HS-5 (cell line): ENCODE measurements around the gene OGFRL1.

Experiments used
- DNase-seq: peaks from one replicate; pipeline ENCODE4 v3.0.0-alpha.2; 2012; ENCODE audit warnings: low read depth

Gene OGFRL1

DNA sequence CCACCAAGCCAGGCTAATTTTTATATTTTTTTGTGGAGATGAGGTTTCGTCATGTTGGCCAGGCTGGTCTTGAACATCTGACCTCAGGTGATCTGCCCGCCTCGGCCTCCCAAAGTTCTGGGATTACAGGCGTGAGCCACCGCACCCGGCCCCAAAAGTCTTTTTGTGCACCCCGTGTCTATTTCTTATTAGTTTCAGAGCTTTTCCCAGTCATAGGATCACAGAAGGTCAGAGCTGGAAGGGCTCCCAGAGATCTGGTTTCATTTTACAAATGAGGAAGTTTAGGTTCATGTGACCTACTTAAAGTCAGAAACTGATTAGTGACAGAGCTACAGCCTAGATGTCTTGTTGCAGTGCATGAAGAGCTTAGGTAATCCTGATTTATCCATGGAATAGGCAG is 1.6 kb upstream of the OGFRL1 start:
- DNase-seq = no peak

DNA sequence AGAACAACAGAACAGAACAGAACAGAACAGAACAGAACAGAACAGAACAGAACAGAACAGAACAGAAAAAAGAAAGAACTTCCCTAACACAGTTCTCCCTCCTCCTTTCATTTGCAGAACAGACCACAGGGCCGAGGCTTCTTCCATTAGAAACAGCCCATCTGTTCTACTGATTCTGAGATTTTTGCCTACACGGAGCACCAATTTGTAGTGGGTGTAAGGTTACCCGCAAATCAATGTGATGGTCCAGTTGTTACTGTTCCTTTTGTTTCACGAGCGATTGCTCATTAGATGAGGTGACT is 734 bp upstream of the OGFRL1 start:
- DNase-seq = no peak

- no peak for DNase-seq
These were observed 609 bp downstream of the OGFRL1 start for GRCh38 chr6:71289039-71289801.

DNA sequence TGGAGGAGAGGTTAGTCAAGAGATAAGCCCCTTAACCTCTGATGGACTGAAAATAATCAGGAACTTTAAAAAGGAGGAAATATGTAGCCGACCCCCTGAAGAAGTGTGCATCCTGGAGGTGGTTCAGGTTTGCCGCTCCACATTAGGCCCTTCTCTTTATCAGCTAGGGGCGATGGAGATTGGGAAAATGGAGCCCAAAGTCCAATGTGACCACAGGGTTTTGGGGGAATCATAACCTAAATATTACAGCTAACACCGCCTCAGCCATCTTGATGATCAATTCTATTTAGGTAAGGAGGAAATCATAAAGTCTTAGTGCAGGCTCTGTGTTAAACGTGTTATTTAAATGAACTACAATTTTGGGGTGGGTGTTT is 1.2 kb downstream of the OGFRL1 start:
- DNase-seq = no peak

DNA sequence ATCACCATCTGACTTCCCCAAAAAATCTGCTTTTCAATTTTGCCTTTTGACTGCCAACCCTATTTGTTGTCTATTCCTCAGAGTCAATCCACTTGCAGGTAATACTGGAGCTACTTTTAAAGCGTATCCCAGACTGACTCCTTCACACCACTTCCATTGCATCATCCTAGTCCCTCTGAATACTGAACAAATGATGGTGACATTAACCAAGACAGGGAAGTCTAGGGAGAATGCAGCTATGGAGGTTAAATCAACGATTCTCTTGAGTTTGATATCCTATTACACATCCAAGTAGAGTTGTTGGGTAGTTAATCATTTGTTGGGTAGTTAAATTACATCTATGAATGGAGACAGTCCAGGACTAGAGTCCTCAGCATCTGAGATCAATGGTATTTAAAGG is 2.0 kb downstream of the OGFRL1 start:
- DNase-seq = no peak

- no peak for DNase-seq
These were observed 3.4 kb downstream of the OGFRL1 start for GRCh38 chr6:71292001-71292400.

DNA sequence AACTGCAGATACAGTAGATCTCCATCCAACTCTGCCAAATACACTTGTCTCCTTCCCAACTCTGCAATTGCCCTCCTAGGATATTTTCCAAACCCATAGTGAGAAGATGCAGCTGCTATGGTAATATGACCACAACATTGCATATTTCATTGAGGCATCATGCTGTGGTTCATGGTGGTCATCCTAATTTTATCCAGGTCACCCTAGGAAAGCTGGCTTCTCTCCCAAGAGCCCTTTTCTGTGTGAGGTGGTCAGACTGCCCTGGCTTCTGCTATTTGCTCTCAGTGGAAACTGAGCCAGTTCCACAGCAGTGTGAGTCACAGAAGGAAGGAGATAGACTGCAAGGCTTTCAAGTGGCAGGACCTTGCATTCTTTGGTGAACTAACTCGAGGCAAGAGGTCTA is 5.5 kb downstream of the OGFRL1 start:
- DNase-seq = peak; percentile 88

- DNase-seq = no peak
These were observed 9.8 kb downstream of the OGFRL1 start for GRCh38 chr6:71298459-71298858.

DNA sequence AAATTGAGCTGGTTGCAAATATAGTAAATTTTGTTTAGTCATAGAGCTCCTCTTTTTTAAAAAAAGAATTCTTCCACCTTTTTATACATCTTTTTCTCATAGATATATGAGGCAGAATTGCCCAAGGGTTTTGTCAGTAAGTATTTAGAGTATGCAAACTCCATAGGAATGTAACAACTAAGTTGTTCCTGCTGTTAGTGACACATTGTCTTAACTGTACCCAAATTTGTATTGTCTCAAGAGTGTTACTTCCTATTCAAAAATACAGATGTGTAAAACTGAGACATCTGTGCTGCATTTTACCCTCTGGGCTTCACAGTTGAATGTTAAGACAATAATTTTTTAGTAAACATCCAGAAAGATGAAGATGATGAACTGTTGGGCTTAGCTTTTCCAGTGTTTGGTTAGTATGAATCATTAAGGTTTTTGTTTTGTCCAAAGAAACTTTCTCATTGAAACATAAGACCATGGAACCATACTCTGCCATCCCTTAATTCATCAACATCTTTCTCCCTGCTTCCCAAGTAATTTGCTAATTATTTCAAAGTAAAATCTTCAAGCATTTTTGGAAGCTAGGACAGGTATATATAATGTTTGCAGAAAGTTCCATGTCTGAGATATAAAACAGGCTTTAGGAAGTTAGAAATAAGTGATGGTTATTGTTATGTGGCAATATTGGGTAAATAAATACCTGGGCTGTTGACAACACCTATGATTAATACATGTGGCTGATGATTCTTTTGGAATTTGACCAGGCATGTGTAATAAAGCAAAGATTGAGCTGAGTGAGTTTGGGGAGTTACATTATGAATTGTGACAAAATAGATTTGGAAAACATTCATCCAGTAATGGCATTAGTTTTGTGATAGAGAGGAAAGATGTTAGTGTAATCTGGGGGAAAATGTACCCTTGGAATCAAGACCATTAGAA is 11.2 kb downstream of the OGFRL1 start:
- DNase-seq = no peak

GRCh38 chr6:71300561-71301168 is 12.1 kb downstream of the OGFRL1 start:
- no peak for DNase-seq

DNA sequence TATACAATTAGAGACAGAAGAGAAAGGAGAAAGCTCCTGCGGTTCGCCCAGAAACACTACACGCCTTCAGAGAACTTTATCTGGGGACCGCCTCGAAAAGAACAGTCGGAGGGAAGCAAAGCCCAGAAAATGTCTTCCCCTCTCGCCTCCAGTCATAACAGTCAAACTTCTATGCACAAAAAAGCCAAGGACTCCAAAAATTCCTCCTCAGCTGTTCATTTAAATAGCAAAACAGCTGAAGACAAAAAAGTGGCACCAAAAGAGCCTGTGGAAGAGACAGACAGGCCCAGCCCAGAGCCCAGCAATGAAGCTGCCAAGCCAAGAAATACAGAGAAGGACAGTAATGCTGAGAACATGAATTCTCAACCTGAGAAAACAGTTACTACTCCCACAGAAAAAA is 12.9 kb downstream of the OGFRL1 start:
- DNase-seq = no peak

GRCh38 chr6:71309656-71310055 is 21.0 kb downstream of the OGFRL1 start:
- DNase-seq = no peak

DNA sequence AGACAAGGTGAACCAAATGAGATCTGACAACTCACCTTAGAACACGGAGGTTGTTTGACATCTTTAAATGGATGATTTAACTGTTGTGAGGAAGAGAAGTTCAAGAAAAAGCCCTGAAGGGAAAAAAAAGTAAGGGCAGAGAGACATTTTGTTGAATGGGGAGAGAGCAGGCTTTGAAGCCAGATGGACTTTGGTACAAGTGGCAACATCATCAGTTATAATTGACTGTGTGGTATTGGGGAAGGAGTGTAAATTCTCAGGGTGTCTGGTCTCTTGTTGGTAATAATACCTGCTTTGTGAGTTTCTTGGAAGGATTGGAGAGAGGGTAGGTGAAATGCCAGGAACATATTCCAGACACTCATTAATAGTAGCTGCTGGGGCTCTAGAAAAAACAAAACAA is 21.6 kb downstream of the OGFRL1 start:
- no peak for DNase-seq

- no peak for DNase-seq
These were observed 23.5 kb downstream of the OGFRL1 start for GRCh38 chr6:71312089-71312488.

- no peak for DNase-seq
These were observed 28.8 kb downstream of the OGFRL1 start for GRCh38 chr6:71317441-71317840.

- no peak for DNase-seq
These were observed 31.4 kb downstream of the OGFRL1 start for GRCh38 chr6:71320041-71320440.

DNA sequence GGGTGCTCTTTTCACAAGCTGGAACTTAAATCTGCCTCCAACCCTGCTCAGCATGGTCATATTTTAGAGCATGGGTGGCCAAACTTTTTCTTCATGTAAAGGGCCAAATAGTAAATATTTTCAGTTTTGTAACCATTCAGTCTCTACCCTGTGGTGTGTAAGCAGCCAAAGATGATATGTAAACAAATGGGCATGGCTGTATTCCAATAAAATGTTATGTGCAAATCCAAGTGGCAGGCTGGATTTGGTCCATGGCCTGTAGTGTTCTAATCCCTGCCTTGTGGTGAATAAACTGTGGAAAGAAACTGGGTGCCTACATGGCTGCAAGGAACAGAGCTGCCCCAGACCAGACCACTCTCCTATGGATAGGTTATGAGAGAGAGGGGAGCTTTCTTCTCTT is 32.7 kb downstream of the OGFRL1 start:
- no peak for DNase-seq

DNA sequence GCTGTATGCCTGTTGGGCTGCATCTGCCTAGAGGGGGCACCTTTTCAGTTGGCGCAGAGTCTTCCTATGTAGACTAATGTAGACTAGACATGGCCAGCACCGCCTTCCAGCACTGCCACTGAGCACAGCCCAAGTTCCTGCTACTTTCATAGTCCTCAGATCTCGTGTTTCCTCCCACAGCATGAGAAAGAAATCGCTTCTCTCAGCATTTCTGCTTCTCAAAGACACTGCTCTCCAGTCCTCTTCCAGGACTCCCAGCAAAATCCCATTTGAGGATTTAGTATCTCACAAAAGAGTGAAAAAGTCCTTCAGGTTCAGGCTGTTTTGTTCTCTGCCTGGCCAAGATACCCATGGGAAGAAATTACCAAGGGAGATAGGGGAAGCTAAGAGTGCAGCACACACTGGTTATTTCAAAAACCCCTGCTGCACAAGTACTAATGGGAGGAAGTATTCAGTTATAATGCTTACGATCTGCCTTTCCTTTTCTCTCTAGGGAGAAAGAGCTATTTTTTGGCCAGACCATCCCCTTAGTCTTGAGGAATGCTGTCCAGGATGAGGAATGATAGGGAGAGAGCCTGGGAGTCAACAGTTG is 35.7 kb downstream of the OGFRL1 start:
- no peak for DNase-seq

- no peak for DNase-seq
These were observed 38.0 kb downstream of the OGFRL1 start for GRCh38 chr6:71326611-71327010.

DNA sequence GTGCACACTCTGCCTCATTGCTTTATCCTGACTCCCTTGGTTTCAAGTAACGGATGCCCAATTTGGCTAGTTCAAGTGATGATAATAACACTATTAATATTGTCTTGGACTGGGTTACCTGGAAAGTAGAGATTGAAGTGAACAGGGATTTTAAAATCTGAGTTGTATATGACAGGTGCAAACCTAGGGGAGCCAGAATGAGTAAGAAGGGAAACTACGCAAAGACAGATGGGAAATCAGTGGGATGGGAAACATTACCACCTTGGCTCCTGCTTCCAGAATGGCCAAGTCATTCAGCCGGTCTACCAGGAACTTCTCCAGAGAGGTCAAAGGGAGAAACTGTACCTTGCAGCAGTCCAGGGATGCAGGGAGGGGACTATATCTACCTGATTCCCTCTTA is 41.9 kb downstream of the OGFRL1 start:
- DNase-seq = no peak

- no peak for DNase-seq
These were observed 43.4 kb downstream of the OGFRL1 start for GRCh38 chr6:71332012-71332411.

DNA sequence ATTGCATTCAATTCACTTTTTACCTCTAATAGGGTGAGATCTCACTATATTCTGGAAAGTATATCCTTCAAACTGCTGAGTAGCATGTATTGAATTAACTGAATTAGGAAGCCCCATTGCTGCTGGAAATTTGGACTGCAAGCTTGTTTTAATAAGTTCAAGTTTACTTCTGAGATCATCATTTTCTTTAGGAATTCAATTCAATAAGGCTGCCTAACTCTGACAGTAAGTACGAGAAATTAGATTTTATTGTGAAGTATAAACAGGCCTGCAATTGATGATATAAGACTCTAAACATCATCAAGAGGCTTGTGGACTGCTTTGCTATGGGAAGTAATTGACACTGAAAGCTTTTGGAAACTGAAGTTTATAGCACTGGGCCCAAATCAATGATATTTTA is 44.4 kb downstream of the OGFRL1 start:
- DNase-seq = no peak

DNA sequence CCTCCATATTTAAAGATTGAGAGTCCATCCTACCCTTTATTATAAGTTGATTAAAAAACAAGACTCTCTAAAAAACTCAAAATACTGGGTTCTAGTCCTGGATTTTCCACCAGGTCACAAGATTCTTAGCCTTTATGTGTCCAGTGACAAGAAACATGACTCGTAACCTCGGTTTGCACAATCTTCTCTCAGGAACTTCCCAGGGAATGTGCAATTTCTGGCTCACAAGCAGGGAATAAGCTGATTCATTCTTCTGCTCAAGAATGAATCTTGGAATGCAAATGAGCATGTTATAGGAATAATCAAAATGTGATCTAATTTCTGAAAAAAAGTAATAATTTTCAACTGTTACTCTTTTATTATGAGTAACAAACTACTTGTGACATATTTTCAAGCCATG is 45.1 kb downstream of the OGFRL1 start:
- peak; percentile 76 for DNase-seq
